Ectodermal cell (in vitro differentiated cells): ENCODE results near the gene SMYD2.

ENCODE experiments used
- H3K27ac ChIP-seq: 2 replicates; pipeline ENCODE4 v1.7.0; 2013; ENCODE audit warnings: mild to moderate bottlenecking, low read depth, low read length; ENCODE audit not compliant: insufficient read depth, poor library complexity, severe bottlenecking
- H3K27me3 ChIP-seq: 2 replicates; pipeline ENCODE4 v1.7.0; 2013; ENCODE audit warnings: mild to moderate bottlenecking, low read length; ENCODE audit not compliant: insufficient read depth, control insufficient read depth, poor library complexity, severe bottlenecking
- H3K36me3 ChIP-seq: one replicate; pipeline ENCODE4 v1.7.0; 2013; ENCODE audit warnings: low read length; ENCODE audit not compliant: control insufficient read depth, insufficient read depth
- H3K4me1 ChIP-seq: one replicate; pipeline ENCODE4 v1.7.0; 2013; ENCODE audit warnings: low read length; ENCODE audit not compliant: control insufficient read depth, insufficient read depth
- H3K4me3 ChIP-seq: 2 replicates; pipeline ENCODE4 v1.7.0; 2013; ENCODE audit warnings: low read depth, low read length, control low read depth; ENCODE audit not compliant: insufficient read depth
- H3K9me3 ChIP-seq: 2 replicates; pipeline ENCODE4 v1.7.0; 2013; ENCODE audit warnings: mild to moderate bottlenecking, low read length, moderate library complexity; ENCODE audit not compliant: control insufficient read depth
- WGBS, 2 experiments: methylation state at CpG; one replicate each; pipeline ENCODE4 v1.1.7; 2013; ENCODE audit warnings: missing lambda C conversion rate in 2 of 2; 5-methylcytosine and 5-hydroxymethylcytosine counted together

Gene SMYD2

GRCh38 chr1:214317300-214317699 lies 36.3 kb downstream of the SMYD2 start:
- H3K27me3 ChIP-seq, result peaks cover 4% of the 10 kb centered on the region
- no peak overlapping the region for H3K4me3 ChIP-seq
- H3K9me3 ChIP-seq, result no peaks in the 10 kb centered on the region
- peaks cover 19% of the 10 kb centered on the region for H3K4me1 ChIP-seq
- H3K27ac ChIP-seq, result no peak overlapping the region
- 14 to 17% methylated on average over 4 of the region's 4 CpGs for whole genome bisulfite sequencing, 2 experiments
- no peaks in the 10 kb centered on the region for H3K36me3 ChIP-seq

DNA sequence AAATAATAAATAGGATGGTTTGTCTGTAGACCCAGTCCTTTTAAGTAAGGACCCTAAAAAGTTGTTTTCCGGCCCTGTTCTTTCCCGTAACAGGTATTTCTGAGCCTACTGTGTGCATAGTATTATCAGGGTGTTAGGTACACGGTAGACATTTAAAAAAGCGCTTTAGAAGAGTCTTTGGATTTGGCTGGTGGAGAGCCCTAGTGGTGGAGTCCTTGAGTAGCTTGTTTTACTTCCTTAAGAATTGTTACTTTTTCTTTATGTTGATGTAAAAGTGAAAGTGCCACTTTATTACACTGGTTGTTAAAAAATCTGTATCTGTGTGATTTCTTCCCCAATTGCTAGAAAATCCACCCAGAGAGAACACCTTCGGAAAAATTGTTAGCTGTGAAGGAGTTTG lies 36.8 kb downstream of the SMYD2 start:
- peaks cover 4% of the 10 kb centered on the region for H3K27me3 ChIP-seq
- H3K4me1 ChIP-seq, result peaks cover 19% of the 10 kb centered on the region
- H3K9me3 ChIP-seq, result no peaks in the 10 kb centered on the region
- WGBS, 2 experiments, result 32 to 52% methylated on average over 5 of the region's 5 CpGs
- H3K4me3 ChIP-seq, result no peak overlapping the region
- no peak overlapping the region for H3K27ac ChIP-seq
- no peaks in the 10 kb centered on the region for H3K36me3 ChIP-seq

DNA sequence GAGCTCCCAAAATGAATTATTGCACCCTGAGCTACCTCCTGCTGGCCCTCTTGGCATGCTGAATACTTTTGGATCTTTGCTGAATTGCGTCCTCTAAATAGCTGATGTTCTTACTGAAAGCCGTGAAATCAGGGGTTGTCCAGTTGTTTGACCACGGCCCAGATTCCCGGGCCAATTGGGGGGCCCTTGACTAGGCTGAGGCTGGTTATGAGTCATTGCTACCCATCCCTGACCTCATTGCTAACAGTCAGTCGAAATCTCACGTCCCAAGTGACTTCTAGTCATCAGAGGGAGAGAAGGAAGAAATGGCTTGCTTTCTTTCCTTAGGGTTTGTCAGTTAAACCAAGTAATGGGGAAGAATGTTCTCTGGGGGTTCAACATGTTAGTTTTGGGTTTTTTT lies 37.4 kb downstream of the SMYD2 start:
- peaks cover 4% of the 10 kb centered on the region for H3K27me3 ChIP-seq
- no peak overlapping the region for H3K27ac ChIP-seq
- H3K36me3 ChIP-seq, result no peaks in the 10 kb centered on the region
- H3K9me3 ChIP-seq, result no peaks in the 10 kb centered on the region
- H3K4me1 ChIP-seq, result peaks cover 19% of the 10 kb centered on the region
- WGBS, 2 experiments, result 45 to 51% methylated on average over 6 of the region's 6 CpGs
- no peak overlapping the region for H3K4me3 ChIP-seq

GRCh38 chr1:214318956-214319736 lies 38.2 kb downstream of the SMYD2 start:
- H3K36me3 ChIP-seq, result no peaks in the 10 kb centered on the region
- H3K4me3 ChIP-seq, result no peak overlapping the region
- peaks cover 19% of the 10 kb centered on the region for H3K4me1 ChIP-seq
- peaks cover 4% of the 10 kb centered on the region for H3K27me3 ChIP-seq
- H3K9me3 ChIP-seq, result no peaks in the 10 kb centered on the region
- 90 to 92% methylated on average over 10 of the region's 10 CpGs for WGBS, 2 experiments
- no peak overlapping the region for H3K27ac ChIP-seq

DNA sequence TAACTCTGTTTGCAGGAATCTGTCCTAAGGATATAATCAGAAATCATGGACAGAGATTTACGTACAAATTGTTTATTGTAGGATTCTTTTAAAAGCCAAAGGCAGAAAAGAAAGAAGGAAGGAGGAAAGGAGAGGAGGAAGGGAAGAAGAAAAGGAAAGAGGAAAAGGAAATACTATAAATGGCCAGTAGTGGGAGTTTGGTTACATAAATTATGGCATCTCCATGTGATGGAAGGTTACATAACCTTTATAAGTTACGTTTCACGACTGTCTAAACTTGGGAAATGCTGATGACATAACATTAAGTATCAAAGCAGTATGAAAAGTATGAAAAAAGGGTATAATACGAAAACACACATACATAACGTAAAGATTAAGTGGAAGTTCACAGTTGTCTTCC lies 39.0 kb downstream of the SMYD2 start:
- no peak overlapping the region for H3K27ac ChIP-seq
- peaks cover 19% of the 10 kb centered on the region for H3K4me1 ChIP-seq
- no peak overlapping the region for H3K4me3 ChIP-seq
- 95 to 99% methylated on average over 5 of the region's 5 CpGs for WGBS, 2 experiments
- H3K27me3 ChIP-seq, result peaks cover 4% of the 10 kb centered on the region
- H3K36me3 ChIP-seq, result no peaks in the 10 kb centered on the region
- H3K9me3 ChIP-seq, result no peaks in the 10 kb centered on the region

DNA sequence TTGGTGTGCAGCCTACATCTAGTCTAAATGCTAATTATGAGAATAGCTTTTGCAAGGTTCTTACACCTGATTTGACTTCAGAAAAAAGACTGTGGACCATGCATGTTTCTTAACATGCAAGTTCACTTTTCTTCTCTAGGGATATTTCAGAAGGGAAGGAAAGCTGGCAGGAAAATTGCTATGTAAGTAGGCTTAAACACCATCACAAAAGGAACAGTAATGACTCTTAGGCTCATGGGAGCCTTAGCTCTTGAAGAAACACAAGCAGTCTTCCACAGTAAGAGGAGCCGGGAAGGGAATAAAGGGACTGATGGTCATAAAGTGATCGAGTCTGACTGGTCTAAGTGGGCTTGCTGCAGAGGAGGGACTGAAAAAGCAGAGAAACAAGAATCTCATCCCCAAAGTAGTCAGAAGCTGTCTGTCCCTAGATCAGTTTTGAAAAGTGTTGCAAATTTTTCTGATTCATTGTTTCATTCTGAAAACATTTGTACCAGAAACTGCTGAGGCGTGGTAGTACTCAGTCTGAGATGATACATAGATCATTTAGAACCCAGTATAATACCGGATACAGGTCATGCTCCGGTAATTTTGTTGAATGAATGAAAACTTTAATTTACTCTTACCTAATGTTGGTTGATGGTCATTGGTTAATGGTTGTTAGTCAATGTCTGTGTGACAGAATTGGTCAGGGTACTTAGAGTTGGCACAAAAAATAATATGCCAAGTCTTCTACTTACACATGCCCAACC lies 40.9 kb downstream of the SMYD2 start:
- Histone ChIP-seq H3K9me3 (no peaks in the 10 kb centered on the region), H3K4me1 (peaks cover 19% of the 10 kb centered on the region), H3K27me3 (peaks cover 4% of the 10 kb centered on the region), H3K36me3 (no peaks in the 10 kb centered on the region), H3K4me3 (no peak overlapping the region), H3K27ac (no peak overlapping the region)
- WGBS, 2 experiments, result 93 to 97% methylated on average over 5 of the region's 5 CpGs

DNA sequence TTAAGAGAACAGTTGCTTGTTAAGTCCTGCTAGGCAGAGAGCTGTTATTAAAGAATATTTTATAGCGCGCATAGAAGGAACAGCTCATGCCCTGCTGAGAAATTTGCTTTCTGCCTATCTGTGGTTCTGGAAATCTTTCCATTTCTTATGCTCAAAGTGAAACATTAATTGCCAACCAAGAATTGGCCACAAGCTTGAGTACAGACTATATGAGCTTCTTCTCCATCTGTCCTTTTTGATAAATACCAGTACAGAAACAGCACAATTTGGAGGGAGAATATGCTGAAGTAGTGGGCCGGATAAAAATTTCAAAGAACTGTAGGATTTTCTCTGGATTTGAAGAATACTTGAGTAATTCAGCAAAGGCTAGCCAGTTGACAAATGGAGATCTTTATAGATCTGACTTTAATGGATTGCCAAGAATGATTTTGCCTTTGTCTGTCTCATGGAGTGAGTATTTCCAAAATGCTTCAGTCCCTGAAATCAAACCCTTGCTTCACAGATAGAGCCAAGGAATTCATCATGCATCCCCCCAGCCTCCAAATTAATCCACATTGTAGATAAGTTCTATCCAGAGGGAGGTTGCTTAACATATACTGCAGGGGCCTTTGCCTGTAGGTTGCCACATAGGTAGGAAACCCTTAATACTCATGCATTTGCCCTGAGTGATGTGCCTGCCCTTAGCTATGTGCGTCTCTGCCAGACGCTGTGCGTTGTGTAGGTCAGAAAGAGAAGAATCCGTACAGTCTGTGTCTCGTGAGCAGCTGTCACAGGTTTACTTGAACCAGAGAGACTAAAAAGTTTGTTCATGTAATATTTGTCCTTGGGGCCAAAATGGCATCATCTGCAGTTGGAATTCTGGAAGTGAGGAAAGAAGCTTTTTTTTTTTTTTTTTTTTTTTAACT lies 44.2 kb downstream of the SMYD2 start:
- WGBS, 2 experiments, result 90% methylated on average over 8 of the region's 8 CpGs
- H3K36me3 ChIP-seq, result no peaks in the 10 kb centered on the region

GRCh38 chr1:214326406-214326805 lies 45.4 kb downstream of the SMYD2 start:
- WGBS, 2 experiments, result 82 to 88% methylated on average over 5 of the region's 5 CpGs
- Histone ChIP-seq H3K36me3 (no peaks in the 10 kb centered on the region), H3K4me3 (no peak overlapping the region), H3K9me3 (no peaks in the 10 kb centered on the region), H3K4me1 (no peaks in the 10 kb centered on the region), H3K27me3 (no peaks in the 10 kb centered on the region), H3K27ac (no peak overlapping the region)

More for the DNA sequence above, 44.2 kb downstream of the SMYD2 start:
- H3K4me1 ChIP-seq, result no peaks in the 10 kb centered on the region
- H3K4me3 ChIP-seq, result no peak overlapping the region
- H3K27ac ChIP-seq, result no peak overlapping the region
- no peaks in the 10 kb centered on the region for H3K9me3 ChIP-seq
- H3K27me3 ChIP-seq, result no peaks in the 10 kb centered on the region

- H3K4me3 ChIP-seq, result no peak overlapping the region
- no peaks in the 10 kb centered on the region for H3K4me1 ChIP-seq
- H3K27me3 ChIP-seq, result no peaks in the 10 kb centered on the region
- H3K27ac ChIP-seq, result no peak overlapping the region
- WGBS, 2 experiments, result 82 to 86% methylated on average over 1 of the region's 1 CpG
- no peaks in the 10 kb centered on the region for H3K36me3 ChIP-seq
- H3K9me3 ChIP-seq, result no peaks in the 10 kb centered on the region
Measured at GRCh38 chr1:214327514-214327913, 46.6 kb downstream of the SMYD2 start.
